Heart left ventricle (tissue), 13 donors: Measurements from ENCODE around the gene C11orf98.

Experiments
- CTCF ChIP-seq, 12 donors: fragments of 200-600 bp; sonication (generic) in 4 of 12; IDR thresholded peaks; one replicate each; pipeline versions ENCODE4 v1.5.0 to v1.8.0; 2018 to 2022; ENCODE audit warnings: antibody characterized with exemption in 12 of 12, mild to moderate bottlenecking in 5 of 12
- POLR2A ChIP-seq, 2 donors: fragments of 450-650 bp; IDR thresholded peaks; one replicate each; pipeline ENCODE4 v1.6.1; 2017; ENCODE audit warnings: antibody characterized with exemption in 2 of 2, mild to moderate bottlenecking in 2 of 2, moderate library complexity in 2 of 2
- donor health status: ischemic (EF 13 %, LVEDD 7.1; RV severe dilation, severe dysfunction).
- donor health status: DM: no; HTN: yes; CAD: no.
- donor health status: DM: no; HTN: no; CAD: no.
- donor health status: ischemic (EF 25% LVEDD 6.9; RV normal size, moderate dysfunction).
- donor health status: ischemic (EF 25% LVEDD 5.7; RV mildly dilated, moderate dysfunction).
- donor health status: ischemic (EF 35%, LVEDD 5.7; RV mildly dilated, moderate dysfunction).
- donor health status: nonischemic (EF 11% LVEDD 7.7; RV severe dilation, severe dysfunction).
- donor health status: DM: yes; HTN: yes; CAD: no.
- donor health status: PGD.
- donor health status: ischemic (EF 29% LVEDD 5.4; RV normal size, mild dysfunction).
- donor health status: nonischemic (EF 23%, LVEDD 6.1; RV moderate dilation, normal function).

DNA sequence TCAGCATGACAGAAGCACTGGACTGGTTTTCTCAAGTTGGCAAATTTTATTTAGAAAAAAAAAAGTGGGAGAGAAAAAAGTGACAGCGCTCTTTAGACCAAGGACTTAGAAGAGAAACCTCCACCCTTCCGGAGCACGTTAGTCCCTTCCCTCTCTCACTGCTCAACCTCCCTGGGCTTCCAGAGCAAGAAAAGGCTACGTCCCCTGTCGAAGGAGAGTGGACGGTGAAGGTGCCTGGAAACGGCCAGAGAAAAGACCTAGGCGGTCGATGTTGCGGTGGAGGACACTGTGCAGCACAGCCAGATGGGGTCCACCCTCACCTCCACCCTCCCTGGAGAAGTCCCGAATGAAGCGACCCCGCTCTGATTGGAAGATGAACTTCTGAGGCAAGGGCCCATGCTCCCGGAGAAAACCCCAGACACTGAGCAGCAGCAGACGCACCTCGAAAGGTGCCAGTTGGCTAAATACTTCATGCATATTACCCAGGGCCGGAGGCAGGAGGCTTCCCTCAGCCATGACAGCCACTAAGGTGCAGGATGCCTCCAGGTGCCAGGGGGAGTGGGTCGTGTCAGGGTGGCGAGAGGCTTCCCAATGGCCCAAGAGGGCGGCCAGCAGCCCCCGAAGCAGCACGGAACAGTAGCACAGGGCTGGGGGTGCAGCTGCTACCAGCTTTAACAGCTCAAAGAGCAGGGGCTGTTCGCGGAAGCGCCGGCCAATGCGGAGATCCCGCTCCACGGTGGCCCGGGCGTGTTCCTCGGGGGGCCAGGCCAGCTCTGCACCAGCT is 18.0 kb downstream of the C11orf98 start:
- TF ChIP-seq CTCF (IDR thresholded peaks at IDR 0.05) (no peak), POLR2A (IDR thresholded peaks at IDR 0.05) (no peak)
